MM.1S (cell line): Measurements from ENCODE around the gene SPAG16.

Source experiments
- CTCF ChIP-seq: fragments of 300-600 bp; sonication (generic); IDR thresholded peaks from 2 replicates; pipeline ENCODE4 v1.5.1; 2016; ENCODE audit warnings: antibody characterized with exemption, low read length, mixed read lengths
- EZH2 ChIP-seq: fragments of 300-600 bp; sonication (generic); optimal IDR thresholded peaks from 2 replicates; pipeline ENCODE3; 2017; ENCODE audit warnings: low read depth, mild to moderate bottlenecking, antibody characterized with exemption, low read length, mixed read lengths
- EZH2phosphoT487 ChIP-seq: fragments of 300-600 bp; sonication (generic); IDR thresholded peaks from 2 replicates; pipeline ENCODE4 v1.6.1; 2018; ENCODE audit warnings: antibody characterized with exemption, low read length

GRCh38 chr2:213290501-213290900 lies 6.2 kb downstream of the SPAG16 start:
- TF ChIP-seq EZH2phosphoT487 (no peak), CTCF (no peak), EZH2 (no peak)
